Stimulated activated CD8-positive, alpha-beta memory T cell treated with anti-CD3 and anti-CD28 coated beads, Interleukin-7, amount 100 ng/mL, for 4 hours (primary cell): ENCODE data around the gene PLXNA2.
A peak's percentile ranks its signal among the peaks of the same experiment; 100 is the strongest.

Source experiments
- DNase-seq, 2 donors: peaks; one replicate each; pipeline ENCODE4 v3.0.0-alpha.2; 2020; ENCODE audit warnings: low read depth in 2 of 2

Gene PLXNA2, protein sequence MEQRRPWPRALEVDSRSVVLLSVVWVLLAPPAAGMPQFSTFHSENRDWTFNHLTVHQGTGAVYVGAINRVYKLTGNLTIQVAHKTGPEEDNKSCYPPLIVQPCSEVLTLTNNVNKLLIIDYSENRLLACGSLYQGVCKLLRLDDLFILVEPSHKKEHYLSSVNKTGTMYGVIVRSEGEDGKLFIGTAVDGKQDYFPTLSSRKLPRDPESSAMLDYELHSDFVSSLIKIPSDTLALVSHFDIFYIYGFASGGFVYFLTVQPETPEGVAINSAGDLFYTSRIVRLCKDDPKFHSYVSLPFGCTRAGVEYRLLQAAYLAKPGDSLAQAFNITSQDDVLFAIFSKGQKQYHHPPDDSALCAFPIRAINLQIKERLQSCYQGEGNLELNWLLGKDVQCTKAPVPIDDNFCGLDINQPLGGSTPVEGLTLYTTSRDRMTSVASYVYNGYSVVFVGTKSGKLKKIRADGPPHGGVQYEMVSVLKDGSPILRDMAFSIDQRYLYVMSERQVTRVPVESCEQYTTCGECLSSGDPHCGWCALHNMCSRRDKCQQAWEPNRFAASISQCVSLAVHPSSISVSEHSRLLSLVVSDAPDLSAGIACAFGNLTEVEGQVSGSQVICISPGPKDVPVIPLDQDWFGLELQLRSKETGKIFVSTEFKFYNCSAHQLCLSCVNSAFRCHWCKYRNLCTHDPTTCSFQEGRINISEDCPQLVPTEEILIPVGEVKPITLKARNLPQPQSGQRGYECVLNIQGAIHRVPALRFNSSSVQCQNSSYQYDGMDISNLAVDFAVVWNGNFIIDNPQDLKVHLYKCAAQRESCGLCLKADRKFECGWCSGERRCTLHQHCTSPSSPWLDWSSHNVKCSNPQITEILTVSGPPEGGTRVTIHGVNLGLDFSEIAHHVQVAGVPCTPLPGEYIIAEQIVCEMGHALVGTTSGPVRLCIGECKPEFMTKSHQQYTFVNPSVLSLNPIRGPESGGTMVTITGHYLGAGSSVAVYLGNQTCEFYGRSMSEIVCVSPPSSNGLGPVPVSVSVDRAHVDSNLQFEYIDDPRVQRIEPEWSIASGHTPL (N-terminal part only)

GRCh38 chr1:208243967-208244916, at the start of gene PLXNA2:
PLXNA2 (minus strand) TSS chr1:208244384; CDS start chr1:208217922, 26,462 bp downstream.
- peak; percentile 8 to 62 for DNase-seq

- DNase-seq: no peak
These were observed 48.7 kb upstream of the PLXNA2 start for GRCh38 chr1:208292908-208293307.

GRCh38 chr1:208291923-208292711, 47.9 kb upstream of the PLXNA2 start:
- DNase-seq: no peak

DNA sequence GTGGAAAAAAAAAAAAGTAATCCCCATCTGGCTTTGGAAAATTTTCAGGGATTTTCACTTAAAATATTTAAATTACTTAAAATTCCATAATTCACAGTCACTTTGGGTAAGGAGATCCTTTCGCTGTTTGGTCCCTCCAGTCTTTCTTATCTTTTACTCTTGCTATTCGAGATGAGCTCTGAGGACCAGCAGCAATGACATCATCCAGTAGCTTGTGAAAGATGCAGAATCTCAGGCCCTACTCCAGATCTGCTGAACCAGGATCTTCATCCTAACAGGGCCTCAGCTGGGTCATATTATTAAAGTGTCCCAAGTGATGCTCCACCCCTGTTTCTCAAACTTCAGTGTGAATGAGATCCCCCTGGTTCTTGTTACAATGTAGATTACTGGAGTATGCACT, 46.9 kb upstream of the PLXNA2 start:
- DNase-seq: no peak

GRCh38 chr1:208289716-208290115, 45.5 kb upstream of the PLXNA2 start:
- no peak for DNase-seq

DNA sequence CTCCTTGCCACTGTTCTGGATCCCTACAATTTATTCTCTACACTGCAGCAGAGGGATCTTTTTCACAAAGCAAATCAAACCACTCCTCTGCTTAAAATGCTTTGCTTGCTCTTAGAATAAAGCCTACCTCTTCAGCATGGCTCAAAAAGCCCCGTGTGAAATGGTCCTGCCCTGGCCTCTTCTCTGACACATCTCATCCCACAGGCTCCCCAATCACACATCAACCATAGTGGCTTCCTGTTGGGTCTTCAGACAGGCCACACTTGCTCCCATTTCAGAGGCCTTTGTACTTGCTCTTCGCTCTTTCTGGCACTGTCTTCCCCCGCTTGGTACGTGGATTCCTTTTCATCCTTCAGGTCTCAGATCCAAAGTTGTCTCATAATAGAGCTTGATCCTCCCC, 44.3 kb upstream of the PLXNA2 start:
- DNase-seq: no peak

DNA sequence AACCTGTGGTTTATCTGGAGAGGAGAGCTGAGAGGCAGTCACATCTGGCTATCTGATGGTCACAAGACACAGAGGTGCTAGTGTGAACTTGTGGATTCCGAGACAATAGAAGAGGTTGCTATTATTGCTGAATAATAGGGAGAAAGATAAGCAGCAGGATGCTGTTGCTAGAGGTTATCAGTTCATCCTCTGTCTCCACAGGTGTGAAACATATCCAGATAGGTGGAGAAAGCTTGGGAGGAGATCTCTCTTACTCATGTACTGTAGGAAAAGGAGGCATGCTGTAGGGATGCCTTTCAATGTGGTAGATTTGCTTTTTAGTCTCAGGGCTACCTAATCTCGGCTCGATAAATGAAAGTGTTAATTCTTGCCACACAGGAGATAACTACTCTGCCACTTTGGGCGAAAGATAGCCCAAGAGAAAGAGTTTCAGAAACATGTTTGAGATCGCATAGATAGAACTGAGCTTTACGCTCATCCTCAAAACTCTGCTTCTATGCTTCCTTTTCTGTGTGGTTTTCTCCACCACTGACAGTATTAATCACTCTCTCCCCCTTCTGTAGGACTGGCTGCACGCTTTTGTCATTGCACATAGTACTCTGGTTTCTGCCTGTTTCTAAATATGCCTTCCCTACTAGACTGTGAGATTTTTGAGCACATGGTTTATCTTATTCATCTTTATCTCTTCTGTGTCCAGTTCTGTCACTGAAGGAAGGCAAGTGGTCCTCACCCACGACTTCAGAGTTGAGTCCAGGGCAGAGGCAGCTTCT, 36.7 kb upstream of the PLXNA2 start:
- no peak for DNase-seq

- no peak for DNase-seq
These were observed 35.8 kb upstream of the PLXNA2 start for GRCh38 chr1:208279826-208280588.

DNA sequence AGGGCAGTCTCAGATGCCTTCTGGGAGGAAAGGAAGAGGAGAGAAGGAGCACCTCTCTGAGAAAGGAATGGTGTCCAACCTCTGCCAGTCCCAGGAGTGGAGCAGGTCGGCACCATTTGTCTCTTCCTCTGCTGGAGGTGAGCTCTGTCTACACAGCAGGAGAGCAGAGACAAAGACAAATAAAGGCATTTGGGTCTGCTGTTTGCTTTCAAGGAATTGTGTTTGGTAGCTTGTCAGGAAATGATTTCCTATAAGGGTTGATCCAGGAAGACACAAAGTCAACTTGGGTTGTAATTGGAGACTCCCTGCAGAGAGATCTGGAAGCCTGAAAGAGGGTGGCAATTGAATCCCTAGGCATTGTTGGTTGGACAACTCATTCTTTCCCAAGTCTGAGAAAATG, 34.5 kb upstream of the PLXNA2 start:
- no peak for DNase-seq

GRCh38 chr1:208276757-208277435, 32.7 kb upstream of the PLXNA2 start:
- no peak for DNase-seq

- no peak for DNase-seq
These were observed 30.9 kb upstream of the PLXNA2 start for GRCh38 chr1:208275083-208275482.

GRCh38 chr1:208273386-208274017, 29.3 kb upstream of the PLXNA2 start:
- DNase-seq: no peak

GRCh38 chr1:208272713-208273112, 28.5 kb upstream of the PLXNA2 start:
- no peak for DNase-seq

GRCh38 chr1:208272311-208272710, 28.1 kb upstream of the PLXNA2 start:
- DNase-seq: no peak

DNA sequence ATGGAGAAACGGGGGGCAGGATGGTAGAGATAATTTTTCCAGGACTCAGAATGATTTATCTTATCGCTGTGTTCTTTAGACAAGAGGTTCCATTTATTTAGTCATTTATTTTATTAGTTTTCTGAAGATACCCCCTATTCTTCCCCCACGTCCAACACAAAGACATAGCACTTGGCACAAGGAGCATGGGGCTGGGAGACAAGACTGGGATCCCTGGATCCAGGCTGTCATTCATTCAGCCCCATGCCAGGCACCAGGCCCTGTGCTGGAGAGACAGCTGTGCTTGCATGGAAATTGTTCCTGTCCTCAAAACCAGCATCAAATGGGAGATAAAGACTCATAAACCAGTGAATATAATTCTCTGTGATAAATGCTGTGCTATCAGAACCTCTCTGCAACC, 27.1 kb upstream of the PLXNA2 start:
- no peak for DNase-seq

- DNase-seq: no peak
These were observed 26.5 kb upstream of the PLXNA2 start for GRCh38 chr1:208270651-208271141.

DNA sequence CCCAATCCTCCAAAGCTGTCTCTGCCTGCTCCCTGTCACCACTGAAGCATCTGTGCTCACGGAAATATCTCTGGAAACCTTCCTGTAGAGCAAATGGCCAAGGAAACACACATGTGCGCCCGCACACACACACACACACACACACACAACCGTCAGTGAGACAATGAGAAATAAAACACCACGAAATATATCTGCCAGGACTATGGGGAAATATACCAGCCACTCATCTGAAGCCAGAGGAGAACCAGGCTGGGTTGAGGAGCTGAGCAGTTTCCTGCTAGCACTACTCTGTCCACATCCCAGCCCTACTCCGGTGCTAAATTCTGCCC, 25.1 kb upstream of the PLXNA2 start:
- no peak for DNase-seq
